Measurements from ENCODE around the gene IL1F10. TPM values are rescaled to one million over a fixed set of nuclear protein-coding genes. Genes with fewer than 3 reads are reported as not detected.

The IL1F10 gene
- total RNA-seq, 2 donors from 2014 or later, result not detected

GRCh38 chr2:113103277-113103676 lies 35.5 kb downstream of the IL1F10 start:
- no peaks in the 10 kb centered on the region for H3K27me3 ChIP-seq (replicated peaks; ENCODE audit: insufficient read depth)
- no peak overlapping the region for H3K4me3 ChIP-seq
- H3K27ac ChIP-seq, result no peak overlapping the region
- no peaks in the 10 kb centered on the region for H3K4me1 ChIP-seq (ENCODE audit: control insufficient read depth in 1 of 2, low read depth in 2 of 2)
- DNase-seq (ENCODE audit: low spot score), result no peak
- H3K9me3 ChIP-seq, result no peaks in the 10 kb centered on the region
- no peak for ATAC-seq (ENCODE audit: insufficient number of reproducible peaks, low FRiP score, low read depth)
- H3K36me3 ChIP-seq, result no peaks in the 10 kb centered on the region
- no peak for TF ChIP-seq CTCF (IDR thresholded peaks at IDR 0.05)

GRCh38 chr2:113104054-113104611 lies 36.4 kb downstream of the IL1F10 start:
- H3K4me3 ChIP-seq, result no peak overlapping the region
- TF ChIP-seq CTCF (IDR thresholded peaks at IDR 0.05), result no peak
- no peak overlapping the region for H3K27ac ChIP-seq
- H3K9me3 ChIP-seq, result no peaks in the 10 kb centered on the region
- no peaks in the 10 kb centered on the region for H3K4me1 ChIP-seq (ENCODE audit: control insufficient read depth in 1 of 2, low read depth in 2 of 2)
- DNase-seq (ENCODE audit: low spot score), result no peak
- no peaks in the 10 kb centered on the region for H3K27me3 ChIP-seq (replicated peaks; ENCODE audit: insufficient read depth)
- no peak for ATAC-seq (ENCODE audit: insufficient number of reproducible peaks, low FRiP score, low read depth)
- no peaks in the 10 kb centered on the region for H3K36me3 ChIP-seq

GRCh38 chr2:113105047-113105785 lies 37.4 kb downstream of the IL1F10 start:
- H3K9me3 ChIP-seq, result no peaks in the 10 kb centered on the region
- H3K4me1 ChIP-seq (ENCODE audit: control insufficient read depth in 1 of 2, low read depth in 2 of 2), result no peaks in the 10 kb centered on the region
- H3K27me3 ChIP-seq (replicated peaks; ENCODE audit: insufficient read depth), result no peaks in the 10 kb centered on the region
- no peak overlapping the region for H3K27ac ChIP-seq
- no peaks in the 10 kb centered on the region for H3K36me3 ChIP-seq
- ATAC-seq (ENCODE audit: insufficient number of reproducible peaks, low FRiP score, low read depth), result no peak
- H3K4me3 ChIP-seq, result no peak overlapping the region
- no peak for DNase-seq (ENCODE audit: low spot score)
- TF ChIP-seq CTCF (IDR thresholded peaks at IDR 0.05), result no peak

- TF ChIP-seq CTCF (IDR thresholded peaks at IDR 0.05), result no peak
- H3K4me3 ChIP-seq, result no peak overlapping the region
- no peaks in the 10 kb centered on the region for H3K9me3 ChIP-seq
- H3K27me3 ChIP-seq (replicated peaks; ENCODE audit: insufficient read depth), result no peaks in the 10 kb centered on the region
- H3K27ac ChIP-seq, result no peak overlapping the region
- no peaks in the 10 kb centered on the region for H3K4me1 ChIP-seq (ENCODE audit: control insufficient read depth in 1 of 2, low read depth in 2 of 2)
- no peaks in the 10 kb centered on the region for H3K36me3 ChIP-seq
- DNase-seq (ENCODE audit: low spot score) (no peak), ATAC-seq (ENCODE audit: insufficient number of reproducible peaks, low FRiP score, low read depth) (no peak)
Measured at GRCh38 chr2:113111121-113111520, 43.4 kb downstream of the IL1F10 start.

GRCh38 chr2:113111823-113112287 lies 44.1 kb downstream of the IL1F10 start:
- H3K27me3 ChIP-seq (replicated peaks; ENCODE audit: insufficient read depth), result no peaks in the 10 kb centered on the region
- no peak for TF ChIP-seq CTCF (IDR thresholded peaks at IDR 0.05)
- ATAC-seq (ENCODE audit: insufficient number of reproducible peaks, low FRiP score, low read depth) (no peak), DNase-seq (ENCODE audit: low spot score) (no peak)
- H3K9me3 ChIP-seq, result no peaks in the 10 kb centered on the region
- H3K4me1 ChIP-seq (ENCODE audit: control insufficient read depth in 1 of 2, low read depth in 2 of 2), result no peaks in the 10 kb centered on the region
- H3K27ac ChIP-seq, result no peak overlapping the region
- H3K36me3 ChIP-seq, result no peaks in the 10 kb centered on the region
- H3K4me3 ChIP-seq, result no peak overlapping the region
